Activated CD8-positive, alpha-beta T cell treated with anti-CD3 and anti-CD28 coated beads for 36 hours (primary cell): ENCODE measurements around the gene ATF7. TPM values are rescaled to one million over a fixed set of nuclear protein-coding genes. Genes with fewer than 3 reads are reported as not detected.

Experiments used
- ATAC-seq: fragments of 200-7000 bp; cut with Tn5 transposase; one replicate; pipeline ENCODE4 v1.10.0; 2021; ENCODE audit warnings: mild to moderate bottlenecking, moderate library complexity
- CTCF ChIA-PET: fragments of 350-600 bp; sonication (Branson Sonifier 250); formaldehyde crosslinking; loops from one replicate; lab custom pipeline; 2021; ENCODE audit warnings: antibody characterized with exemption; lab: Charles Lee
- POLR2A ChIA-PET: fragments of 350-600 bp; sonication (Branson Sonifier 250); formaldehyde crosslinking; loops from one replicate; lab custom pipeline; 2021; ENCODE audit warnings: antibody characterized with exemption; lab: Charles Lee
- DNase-seq: peaks from one replicate; pipeline ENCODE4 v3.0.0-alpha.2; 2020
- H3K27ac Mint-ChIP-seq: one replicate; pipeline ENCODE4 v1.8.0; 2021; ENCODE audit warnings: mild to moderate bottlenecking, mixed read lengths
- H3K27me3 Mint-ChIP-seq: one replicate; pipeline ENCODE4 v1.8.0; 2021; ENCODE audit warnings: mixed read lengths
- H3K36me3 Mint-ChIP-seq: one replicate; pipeline ENCODE4 v1.8.0; 2021; ENCODE audit warnings: low read depth, mixed read lengths
- H3K4me1 Mint-ChIP-seq: one replicate; pipeline ENCODE4 v1.8.0; 2021; ENCODE audit warnings: low read depth, mixed read lengths
- H3K4me3 Mint-ChIP-seq: one replicate; pipeline ENCODE4 v1.8.0; 2021; ENCODE audit warnings: mild to moderate bottlenecking, moderate library complexity, mixed read lengths
- H3K9me3 Mint-ChIP-seq: one replicate; pipeline ENCODE4 v1.8.0; 2021; ENCODE audit warnings: mixed read lengths
- CTCF ChIP-seq: fragments of 200-600 bp; IDR thresholded peaks from one replicate; pipeline ENCODE4 v1.8.0; 2022; ENCODE audit warnings: antibody characterized with exemption, mild to moderate bottlenecking
- intact Hi-C: fragments of 100-400 bp; cut with micrococcal nuclease; formaldehyde crosslinking; loops from one replicate; pipeline ENCODE4 v1.10.0; 2022
- total RNA-seq, 2 experiments: library from RNA; stranded (reverse); gene quantifications; one replicate each; pipeline ENCODE4 v1.2.3, GENCODE V29; 2021

The ATF7 gene
- total RNA-seq, 2 experiments from 2014 or later: 22.0 to 22.6 TPM

DNA sequence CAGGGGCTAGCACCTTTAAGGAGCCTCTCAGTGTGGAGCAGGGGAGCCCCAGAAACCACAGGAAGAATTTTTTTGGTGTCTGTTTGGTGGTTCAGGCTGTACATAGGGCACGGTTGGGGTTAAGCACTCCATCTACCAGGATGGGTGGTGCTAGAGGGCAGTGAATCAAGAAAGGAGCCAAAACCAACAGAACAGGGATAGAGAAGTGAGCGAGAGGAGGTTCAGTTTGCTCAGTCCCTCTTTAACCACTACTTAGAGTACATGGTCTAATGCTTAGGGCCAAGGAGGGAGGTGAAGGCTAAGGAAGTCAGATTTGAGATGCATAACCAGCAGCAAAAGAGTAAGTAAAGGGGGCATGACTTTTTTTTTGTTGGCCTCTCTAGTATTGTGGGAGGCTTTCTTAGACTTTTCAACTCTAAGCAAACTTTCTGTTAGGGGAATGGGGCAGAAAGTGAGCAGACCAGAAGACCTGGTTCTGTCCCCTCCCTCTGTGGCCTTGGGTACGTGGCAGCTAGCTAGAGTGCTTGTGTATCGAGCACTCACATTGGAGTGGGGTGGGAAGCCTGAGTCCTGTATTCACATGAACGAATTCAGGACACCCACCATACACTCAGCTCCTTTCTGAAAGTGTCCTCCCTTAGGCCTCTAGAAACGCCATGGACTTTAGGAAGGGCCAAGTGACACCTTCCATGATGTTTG lies 112.3 kb downstream of the ATF7 start:
- peaks cover 3% of the 10 kb centered on the region for H3K4me1 Mint-ChIP-seq
- ATAC-seq (no peak), DNase-seq (no peak)
- no peaks in the 10 kb centered on the region for H3K27me3 Mint-ChIP-seq
- ChIA-PET POLR2A (interaction anchor here (54.1 kb wide), 1 partner anchor 46 kb away, joined by 1494 read pairs; the partner anchor contains the start of gene PCBP2), CTCF (interaction anchor here (0.8 to 1.7 kb wide), 4 partner anchors 13 to 230 kb away, joined by 3 to 6 read pairs (median 3); partner anchors contain the start of genes AAAS and TARBP2)
- no peak overlapping the region for H3K4me3 Mint-ChIP-seq
- no peak overlapping the region for H3K27ac Mint-ChIP-seq
- intact Hi-C loops: no loop called here
- no peaks in the 10 kb centered on the region for H3K9me3 Mint-ChIP-seq
- TF ChIP-seq CTCF: no peak
- peaks cover 9% of the 10 kb centered on the region for H3K36me3 Mint-ChIP-seq

DNA sequence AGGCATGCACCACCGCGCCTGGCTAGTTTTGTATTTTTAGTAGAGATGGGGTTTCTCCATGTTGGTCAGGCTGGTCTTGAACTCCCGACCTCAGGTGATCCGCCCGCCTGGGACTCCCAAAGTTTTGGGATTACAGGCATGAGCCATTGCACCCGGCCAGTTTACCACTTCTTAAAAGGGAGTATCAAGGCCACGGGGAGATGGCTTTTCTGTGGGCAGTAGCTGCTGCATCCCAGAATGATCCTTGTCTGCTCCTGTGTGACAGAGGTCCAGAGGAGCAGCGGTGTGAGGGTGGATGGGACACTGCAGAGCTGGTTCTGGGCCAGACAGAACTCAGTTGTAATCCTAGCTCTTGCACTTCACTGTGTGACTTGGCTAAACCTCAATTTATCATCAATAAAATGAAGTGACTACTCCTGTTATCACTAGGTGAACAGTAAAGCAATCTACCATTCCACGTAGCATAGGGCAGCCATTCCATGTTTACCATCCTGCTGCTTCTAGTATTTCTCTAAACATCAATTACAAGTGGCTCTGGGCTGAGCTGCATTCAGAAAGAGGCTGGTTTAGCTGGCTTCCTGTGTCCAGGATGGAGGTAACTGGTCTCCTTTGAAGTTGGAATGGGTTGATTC lies 115.9 kb downstream of the ATF7 start:
- no peak overlapping the region for H3K27ac Mint-ChIP-seq

GRCh38 chr12:53508534-53509170 lies 117.5 kb downstream of the ATF7 start:
- H3K27me3 Mint-ChIP-seq: no peaks in the 10 kb centered on the region
- peak; percentile 100 for ATAC-seq
- DNase-seq: peak; percentile 93
- H3K27ac Mint-ChIP-seq: peak overlapping the region; percentile 58
- CTCF ChIA-PET: interaction anchor here (0.6 to 4.8 kb wide), 39 partner anchors 8 to 297 kb away, joined by 3 to 66 read pairs (median 5); partner anchors contain the start of genes AAAS, ATP5MC2, MAP3K12 and TARBP2
- no peaks in the 10 kb centered on the region for H3K9me3 Mint-ChIP-seq
- peak; percentile 92 for TF ChIP-seq CTCF
- POLR2A ChIA-PET: interaction anchor here (0.6 to 54.1 kb wide), 4 partner anchors 13 to 156 kb away, joined by 3 to 1494 read pairs (median 4); partner anchors contain the start of gene PCBP2
- no peak overlapping the region for H3K4me3 Mint-ChIP-seq
- H3K4me1 Mint-ChIP-seq: peaks cover 12% of the 10 kb centered on the region
- intact Hi-C loops: loop anchor here (5.0 to 10.0 kb wide), 2 partner anchors 36 to 154 kb away; no protein-coding TSS in a partner anchor
- peaks cover 3% of the 10 kb centered on the region for H3K36me3 Mint-ChIP-seq

More for the DNA sequence above, 115.9 kb downstream of the ATF7 start:
- TF ChIP-seq CTCF: no peak
- no peak for ATAC-seq
- Mint-ChIP-seq H3K4me1 (peaks cover 10% of the 10 kb centered on the region), H3K36me3 (peaks cover 12% of the 10 kb centered on the region), H3K27me3 (no peaks in the 10 kb centered on the region), H3K4me3 (no peak overlapping the region), H3K9me3 (no peaks in the 10 kb centered on the region)
- DNase-seq: no peak
- intact Hi-C loops: no loop called here
- POLR2A ChIA-PET: interaction anchor here (1.2 to 54.1 kb wide), 2 partner anchors 9 to 43 kb away, joined by 3 to 1494 read pairs; partner anchors contain the start of genes PCBP2 and TARBP2
- CTCF ChIA-PET: interaction anchor here (1.1 to 4.8 kb wide), 10 partner anchors 9 to 237 kb away, joined by 3 to 66 read pairs (median 6); partner anchors contain the start of genes AAAS and TARBP2

GRCh38 chr12:53507603-53507885 lies 118.6 kb downstream of the ATF7 start:
- H3K4me1 Mint-ChIP-seq: peaks cover 20% of the 10 kb centered on the region
- H3K27ac Mint-ChIP-seq: no peak overlapping the region
- CTCF ChIA-PET: interaction anchor here (0.7 to 4.8 kb wide), 13 partner anchors 11 to 187 kb away, joined by 3 to 66 read pairs (median 10); partner anchors contain the start of genes AAAS and ATP5MC2
- DNase-seq (no peak), ATAC-seq (no peak)
- H3K36me3 Mint-ChIP-seq: peaks cover 3% of the 10 kb centered on the region
- no peak for TF ChIP-seq CTCF
- H3K9me3 Mint-ChIP-seq: no peaks in the 10 kb centered on the region
- H3K4me3 Mint-ChIP-seq: no peak overlapping the region
- POLR2A ChIA-PET: interaction anchor here (54.1 kb wide), 1 partner anchor 40 kb away, joined by 1494 read pairs; the partner anchor contains the start of gene PCBP2
- no peaks in the 10 kb centered on the region for H3K27me3 Mint-ChIP-seq
- intact Hi-C loops: loop anchor here (5.0 to 10.0 kb wide), 2 partner anchors 35 to 153 kb away; no protein-coding TSS in a partner anchor
